Breast epithelium (tissue), 3 donors: Measurements from ENCODE around the gene EFEMP1.

Experiments used
- POLR2A ChIP-seq: fragments of 450-650 bp; IDR thresholded peaks from one replicate; pipeline ENCODE4 v1.6.1; 2016; ENCODE audit warnings: antibody characterized with exemption, mild to moderate bottlenecking, moderate library complexity
- POLR2AphosphoS5 ChIP-seq, 3 donors: sonication (generic); formaldehyde crosslinking; IDR thresholded peaks; one replicate each; pipeline ENCODE4 v1.6.1; 2017; ENCODE audit warnings: antibody characterized with exemption in 3 of 3
- TF ChIP-seq, protein P1 (sequence below), 3 donors: fragments of 450-650 bp; IDR thresholded peaks; one replicate each; pipeline ENCODE4 v1.5.1; 2016 to 2017; ENCODE audit warnings: antibody characterized with exemption in 3 of 3, mild to moderate bottlenecking in 3 of 3, moderate library complexity in 3 of 3

DNA sequence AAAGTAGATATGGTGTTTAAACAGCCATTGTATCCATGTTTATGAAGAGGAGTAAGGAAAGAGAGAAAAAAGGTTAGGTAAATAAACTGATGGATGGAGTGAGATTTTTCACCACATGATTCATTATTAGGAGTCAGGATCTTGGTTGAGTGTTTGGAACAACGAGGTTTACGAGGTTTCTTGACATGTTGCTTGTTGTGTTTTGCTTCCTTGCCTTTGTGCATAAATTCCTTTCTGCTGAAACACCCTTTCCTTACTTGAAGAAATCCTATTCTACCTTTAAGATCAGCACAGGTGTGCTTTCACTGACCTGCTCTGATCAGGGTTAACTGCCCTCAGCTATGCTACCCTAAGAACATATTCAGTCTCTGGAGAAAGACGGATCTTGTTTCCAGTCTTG is 66.6 kb downstream of the EFEMP1 start:
- TF ChIP-seq POLR2A = no peak
- TF ChIP-seq, protein P1, sequence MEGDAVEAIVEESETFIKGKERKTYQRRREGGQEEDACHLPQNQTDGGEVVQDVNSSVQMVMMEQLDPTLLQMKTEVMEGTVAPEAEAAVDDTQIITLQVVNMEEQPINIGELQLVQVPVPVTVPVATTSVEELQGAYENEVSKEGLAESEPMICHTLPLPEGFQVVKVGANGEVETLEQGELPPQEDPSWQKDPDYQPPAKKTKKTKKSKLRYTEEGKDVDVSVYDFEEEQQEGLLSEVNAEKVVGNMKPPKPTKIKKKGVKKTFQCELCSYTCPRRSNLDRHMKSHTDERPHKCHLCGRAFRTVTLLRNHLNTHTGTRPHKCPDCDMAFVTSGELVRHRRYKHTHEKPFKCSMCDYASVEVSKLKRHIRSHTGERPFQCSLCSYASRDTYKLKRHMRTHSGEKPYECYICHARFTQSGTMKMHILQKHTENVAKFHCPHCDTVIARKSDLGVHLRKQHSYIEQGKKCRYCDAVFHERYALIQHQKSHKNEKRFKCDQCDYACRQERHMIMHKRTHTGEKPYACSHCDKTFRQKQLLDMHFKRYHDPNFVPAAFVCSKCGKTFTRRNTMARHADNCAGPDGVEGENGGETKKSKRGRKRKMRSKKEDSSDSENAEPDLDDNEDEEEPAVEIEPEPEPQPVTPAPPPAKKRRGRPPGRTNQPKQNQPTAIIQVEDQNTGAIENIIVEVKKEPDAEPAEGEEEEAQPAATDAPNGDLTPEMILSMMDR (IDR thresholded peaks at IDR 0.05) = no peak
- TF ChIP-seq POLR2AphosphoS5 (IDR thresholded peaks at IDR 0.05) = no peak
